Adrenal gland (tissue), 12 donors: Measurements from ENCODE around the gene WNT2. TPM values are rescaled to one million over a fixed set of nuclear protein-coding genes. Genes with fewer than 3 reads are reported as not detected.

Experiments used
- DNase-seq, 7 donors: peaks; one replicate each; pipeline ENCODE4 v3.0.0-alpha.2; 2019 to 2020
- H3K27ac ChIP-seq, 5 donors: fragments of 200-600 bp; sonication (generic) in 4 of 5; 1 replicate in 3 of 5; 2 replicates in 2 of 5; pipeline versions ENCODE4 v1.5.1 to v1.8.0; 2016 to 2020; ENCODE audit warnings: mild to moderate bottlenecking in 1 of 5
- H3K27me3 ChIP-seq: fragments of 200-600 bp; 2 replicates; pipeline ENCODE4 v1.8.0; 2021
- H3K36me3 ChIP-seq, 2 donors: fragments of 200-600 bp; replicated peaks in 1 of 2; 1 replicate in 1 of 2; 2 replicates in 1 of 2; pipeline versions ENCODE4 v1.5.1 to v1.8.0; 2018 to 2022
- H3K4me1 ChIP-seq, 2 donors: fragments of 200-600 bp; replicated peaks in 1 of 2; 1 replicate in 1 of 2; 2 replicates in 1 of 2; pipeline versions ENCODE4 v1.5.1 to v1.8.0; 2018 to 2021
- H3K4me3 ChIP-seq, 4 donors: fragments of 200-600 bp; sonication (generic) in 3 of 4; one replicate each; pipeline ENCODE4 v1.5.1; 2016 to 2018
- H3K9me3 ChIP-seq, 3 donors: fragments of 200-600 bp; sonication (generic) in 1 of 3; replicated peaks in 1 of 3; 1 replicate in 2 of 3; 2 replicates in 1 of 3; pipeline versions ENCODE4 v1.5.1 to v1.8.0; 2016 to 2021
- POLR2A ChIP-seq, 2 donors: fragments of 450-650 bp; IDR thresholded peaks; one replicate each; pipeline ENCODE4 v1.6.1; 2017; ENCODE audit warnings: antibody characterized with exemption in 2 of 2, mild to moderate bottlenecking in 2 of 2, moderate library complexity in 1 of 2
- WGBS, 4 donors: extraction: QIAGEN DNeasy Blood & Tissue Kit in 2 of 4; methylation state at CpG; one replicate each; pipeline versions ENCODE4 v1.1.5 to v1.1.7; 2013 to 2017; 5-methylcytosine and 5-hydroxymethylcytosine counted together
- intact Hi-C, 2 donors: fragments of 100-400 bp; cut with DNase I; formaldehyde crosslinking; loops; one replicate each; pipeline versions ENCODE4 v1.14.1 to v1.15.0; 2022 to 2023
- polyA plus RNA-seq, 3 donors: library from polyadenylated mRNA; stranded (reverse); fragments of 200-250 nt in 2 of 3; fragments of 350-450 nt in 1 of 3; fragmentation: Illumina TruSeq in 1 of 3; extraction: RNeasy Lipid Tissue Mini Kit (QIAGEN cat#74804) in 1 of 3; gene quantifications; one replicate each; pipeline ENCODE4 v1.2.3, GENCODE V29; 2013 to 2014
- total RNA-seq, 9 donors: library from RNA; depleted of rRNA in 4 of 9; stranded (reverse); fragments of >200 nt in 4 of 9; fragments of 120-200 nt in 1 of 9; fragmentation: NEBNext Ultra II Directional in 1 of 9; extraction: Animal tissue kit (Norgen Biotek cat#: 25700) in 1 of 9; gene quantifications; one replicate each; pipeline versions ENCODE4 v1.1.0 to v1.2.4, GENCODE V29; 2013 to 2023
- TF ChIP-seq, protein P1 (sequence below), 6 experiments: fragments of 450-650 bp in 4 of 6; fragments of 200-600 bp in 2 of 6; sonication (generic) in 1 of 6; IDR thresholded peaks; 1 replicate in 5 of 6; 2 replicates in 1 of 6; pipeline versions ENCODE4 v1.5.1 to v1.8.0; 2016 to 2021; ENCODE audit warnings: antibody characterized with exemption in 6 of 6, mild to moderate bottlenecking in 2 of 6, moderate library complexity in 1 of 6
- donor health status: healthy with polysubstance abuse.
- donor health status: Bipolar disorder and iron deficiency.
- donor health status: DM: yes; HTN: yes; CAD: no.
- donor health status: DM: no; HTN: no; CAD: no.
- donor health status: DM: no; HTN: no; CAD: no.
- donor health status: DM: yes; HTN: yes; CAD: no.

The WNT2 gene
- total and polyA plus RNA-seq, 12 donors, result 0.07 to 0.72 (median 0.28) TPM; not detected in 9

- no peaks in the 10 kb centered on the region for H3K36me3 ChIP-seq
- H3K27me3 ChIP-seq, result no peaks in the 10 kb centered on the region
- 68 to 83% (median 75%) methylated on average over 5 of the region's 5 CpGs for WGBS, 4 donors
- no peaks in the 10 kb centered on the region for H3K4me1 ChIP-seq
- H3K27ac ChIP-seq, result no peak overlapping the region
- H3K9me3 ChIP-seq, result no peaks in the 10 kb centered on the region
- TF ChIP-seq, protein P1, sequence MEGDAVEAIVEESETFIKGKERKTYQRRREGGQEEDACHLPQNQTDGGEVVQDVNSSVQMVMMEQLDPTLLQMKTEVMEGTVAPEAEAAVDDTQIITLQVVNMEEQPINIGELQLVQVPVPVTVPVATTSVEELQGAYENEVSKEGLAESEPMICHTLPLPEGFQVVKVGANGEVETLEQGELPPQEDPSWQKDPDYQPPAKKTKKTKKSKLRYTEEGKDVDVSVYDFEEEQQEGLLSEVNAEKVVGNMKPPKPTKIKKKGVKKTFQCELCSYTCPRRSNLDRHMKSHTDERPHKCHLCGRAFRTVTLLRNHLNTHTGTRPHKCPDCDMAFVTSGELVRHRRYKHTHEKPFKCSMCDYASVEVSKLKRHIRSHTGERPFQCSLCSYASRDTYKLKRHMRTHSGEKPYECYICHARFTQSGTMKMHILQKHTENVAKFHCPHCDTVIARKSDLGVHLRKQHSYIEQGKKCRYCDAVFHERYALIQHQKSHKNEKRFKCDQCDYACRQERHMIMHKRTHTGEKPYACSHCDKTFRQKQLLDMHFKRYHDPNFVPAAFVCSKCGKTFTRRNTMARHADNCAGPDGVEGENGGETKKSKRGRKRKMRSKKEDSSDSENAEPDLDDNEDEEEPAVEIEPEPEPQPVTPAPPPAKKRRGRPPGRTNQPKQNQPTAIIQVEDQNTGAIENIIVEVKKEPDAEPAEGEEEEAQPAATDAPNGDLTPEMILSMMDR (IDR thresholded peaks at IDR 0.05), result no peak
- TF ChIP-seq POLR2A (IDR thresholded peaks at IDR 0.05), result no peak
- no peak for DNase-seq
- H3K4me3 ChIP-seq, result no peak overlapping the region
- intact Hi-C loops, result no loop called here
Observed at GRCh38 chr7:117285826-117286225, 37.0 kb downstream of the WNT2 start.

GRCh38 chr7:117284692-117285091 is 38.2 kb downstream of the WNT2 start:
- Histone ChIP-seq H3K27me3 (no peaks in the 10 kb centered on the region), H3K9me3 (no peaks in the 10 kb centered on the region), H3K4me1 (no peaks in the 10 kb centered on the region), H3K36me3 (no peaks in the 10 kb centered on the region), H3K27ac (no peak overlapping the region), H3K4me3 (no peak overlapping the region)
- intact Hi-C loops, result no loop called here
- TF ChIP-seq, protein P1 (IDR thresholded peaks at IDR 0.05), result no peak
- TF ChIP-seq POLR2A (IDR thresholded peaks at IDR 0.05), result no peak
- DNase-seq, result no peak
- 85 to 95% (median 90%) methylated on average over 5 of the region's 5 CpGs for WGBS, 4 donors

- Histone ChIP-seq H3K4me1 (no peaks in the 10 kb centered on the region), H3K36me3 (no peaks in the 10 kb centered on the region), H3K4me3 (no peak overlapping the region), H3K27ac (no peak overlapping the region), H3K9me3 (no peaks in the 10 kb centered on the region), H3K27me3 (no peaks in the 10 kb centered on the region)
- TF ChIP-seq, protein P1 (IDR thresholded peaks at IDR 0.05), result no peak
- TF ChIP-seq POLR2A (IDR thresholded peaks at IDR 0.05), result no peak
- DNase-seq, result no peak
- WGBS, 4 donors, result 81 to 86% (median 82%) methylated on average over 6 of the region's 6 CpGs
- intact Hi-C loops, result no loop called here
Observed at GRCh38 chr7:117283779-117284178, 39.1 kb downstream of the WNT2 start.

DNA sequence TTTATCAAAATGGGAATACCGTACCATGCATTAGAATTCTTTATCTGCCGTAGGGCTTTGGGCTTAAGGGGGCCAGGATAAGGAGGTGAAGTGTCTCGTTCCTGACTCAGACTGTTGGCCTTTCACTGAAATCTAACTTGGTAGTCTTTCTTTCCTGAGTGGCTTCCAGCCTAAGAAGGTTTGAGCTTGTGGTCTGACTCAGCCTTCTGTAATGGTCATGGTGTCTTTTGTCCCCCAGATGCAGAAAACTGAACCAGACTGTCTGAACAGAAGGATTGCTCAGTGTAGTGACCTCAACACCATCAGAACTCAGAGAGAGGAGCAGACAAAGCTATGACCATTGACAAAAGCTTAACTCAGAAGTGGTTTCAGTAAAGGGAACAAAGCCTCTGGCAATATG is 39.5 kb downstream of the WNT2 start:
- WGBS, 4 donors, result 83 to 91% (median 84%) methylated on average over 3 of the region's 3 CpGs
- Histone ChIP-seq H3K9me3 (no peaks in the 10 kb centered on the region), H3K27ac (no peak overlapping the region), H3K4me1 (no peaks in the 10 kb centered on the region), H3K36me3 (no peaks in the 10 kb centered on the region), H3K4me3 (no peak overlapping the region), H3K27me3 (no peaks in the 10 kb centered on the region)
- intact Hi-C loops, result no loop called here
- no peak for DNase-seq
- TF ChIP-seq, protein P1 (IDR thresholded peaks at IDR 0.05), result no peak
- TF ChIP-seq POLR2A (IDR thresholded peaks at IDR 0.05), result no peak
